Measurements from ENCODE around the gene LZIC.

DNA sequence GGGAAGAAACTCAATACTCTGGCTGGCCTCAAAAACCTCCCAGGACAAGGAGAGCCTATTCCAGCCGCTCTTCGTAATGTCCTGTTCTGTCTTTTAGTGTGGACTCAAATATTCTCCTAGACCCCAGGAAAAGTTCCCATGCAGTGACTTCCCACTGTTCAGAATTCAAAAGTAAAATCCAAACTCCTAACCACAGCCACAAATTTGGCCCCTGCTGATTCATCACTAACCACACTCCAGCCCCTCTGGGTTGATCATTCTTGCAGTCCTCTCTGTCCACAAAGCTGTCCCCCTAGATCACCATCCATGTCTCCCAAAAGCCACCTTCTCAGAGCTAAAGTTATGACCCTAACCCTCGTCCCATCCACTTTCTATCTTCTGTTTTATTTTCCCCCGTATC, 38.2 kb downstream of the LZIC start:
- no peak for TF ChIP-seq EZH2 (IDR thresholded peaks at IDR 0.05; ENCODE audit: borderline replicate concordance, low read length)
- TF ChIP-seq, protein P1, sequence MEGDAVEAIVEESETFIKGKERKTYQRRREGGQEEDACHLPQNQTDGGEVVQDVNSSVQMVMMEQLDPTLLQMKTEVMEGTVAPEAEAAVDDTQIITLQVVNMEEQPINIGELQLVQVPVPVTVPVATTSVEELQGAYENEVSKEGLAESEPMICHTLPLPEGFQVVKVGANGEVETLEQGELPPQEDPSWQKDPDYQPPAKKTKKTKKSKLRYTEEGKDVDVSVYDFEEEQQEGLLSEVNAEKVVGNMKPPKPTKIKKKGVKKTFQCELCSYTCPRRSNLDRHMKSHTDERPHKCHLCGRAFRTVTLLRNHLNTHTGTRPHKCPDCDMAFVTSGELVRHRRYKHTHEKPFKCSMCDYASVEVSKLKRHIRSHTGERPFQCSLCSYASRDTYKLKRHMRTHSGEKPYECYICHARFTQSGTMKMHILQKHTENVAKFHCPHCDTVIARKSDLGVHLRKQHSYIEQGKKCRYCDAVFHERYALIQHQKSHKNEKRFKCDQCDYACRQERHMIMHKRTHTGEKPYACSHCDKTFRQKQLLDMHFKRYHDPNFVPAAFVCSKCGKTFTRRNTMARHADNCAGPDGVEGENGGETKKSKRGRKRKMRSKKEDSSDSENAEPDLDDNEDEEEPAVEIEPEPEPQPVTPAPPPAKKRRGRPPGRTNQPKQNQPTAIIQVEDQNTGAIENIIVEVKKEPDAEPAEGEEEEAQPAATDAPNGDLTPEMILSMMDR (IDR thresholded peaks at IDR 0.05; ENCODE audit: low read length) = no peak

Measured in OCI-LY1 (cell line).